Neuronal stem cell (in vitro differentiated cells): ENCODE measurements around the gene IQCM.

Experiments
- DNase-seq: peaks from one replicate; pipeline ENCODE4 v3.0.0-alpha.2; 2013; ENCODE audit warnings: low spot score
- H2AFZ ChIP-seq: one replicate; pipeline ENCODE4 v1.6.1; 2013; ENCODE audit warnings: mild to moderate bottlenecking, low read length, inconsistent platforms
- H2AK5ac ChIP-seq: 2 replicates; pipeline ENCODE4 v1.6.1; 2013; ENCODE audit warnings: low read depth, mild to moderate bottlenecking, inconsistent platforms, low read length, moderate library complexity, mixed read lengths
- H2BK120ac ChIP-seq: 2 replicates; pipeline ENCODE4 v1.6.1; 2013; ENCODE audit warnings: low read depth, mild to moderate bottlenecking, inconsistent platforms, low read length, moderate library complexity, mixed read lengths
- H2BK12ac ChIP-seq: one replicate; pipeline ENCODE4 v1.6.1; 2013; ENCODE audit warnings: low read length, inconsistent platforms
- H2BK15ac ChIP-seq: 2 replicates; pipeline ENCODE4 v1.6.1; 2013; ENCODE audit warnings: mild to moderate bottlenecking, low read length, inconsistent platforms, mixed read lengths
- H2BK5ac ChIP-seq: one replicate; pipeline ENCODE4 v1.6.1; 2013; ENCODE audit warnings: inconsistent platforms, mild to moderate bottlenecking, low read length, moderate library complexity
- H3K14ac ChIP-seq: one replicate; pipeline ENCODE4 v1.6.1; 2013; ENCODE audit warnings: low read length, inconsistent platforms
- H3K18ac ChIP-seq: 2 replicates; pipeline ENCODE4 v1.6.1; 2013; ENCODE audit warnings: low read length, inconsistent platforms
- H3K23ac ChIP-seq: 2 replicates; pipeline ENCODE4 v1.6.1; 2013; ENCODE audit warnings: low read depth, mild to moderate bottlenecking, mixed read lengths, low read length, inconsistent platforms; ENCODE audit not compliant: poor library complexity
- H3K27ac ChIP-seq: replicated peaks from 3 replicates; pipeline ENCODE4 v1.5.1; 2013; ENCODE audit warnings: low read length, inconsistent platforms
- H3K27me3 ChIP-seq, 3 experiments: 2 replicates each; pipeline ENCODE4 v1.6.1; 2013; ENCODE audit warnings: low read length in 3 of 3, mild to moderate bottlenecking in 2 of 3, inconsistent platforms in 1 of 3, low read depth in 1 of 3, mixed read lengths in 1 of 3, moderate library complexity in 1 of 3; ENCODE audit not compliant: control insufficient read depth in 3 of 3, insufficient read depth in 3 of 3
- H3K36me3 ChIP-seq, 2 donors: replicated peaks in 1 of 2; 2 replicates each; pipeline ENCODE4 v1.6.1; 2013; ENCODE audit warnings: low read length in 2 of 2; ENCODE audit not compliant: control insufficient read depth in 2 of 2, insufficient read depth in 2 of 2
- H3K4ac ChIP-seq: 2 replicates; pipeline ENCODE4 v1.6.1; 2013; ENCODE audit warnings: inconsistent platforms, mild to moderate bottlenecking, low read length, moderate library complexity
- H3K4me1 ChIP-seq, 2 donors: 1 replicate in 1 of 2; 2 replicates in 1 of 2; pipeline ENCODE4 v1.6.1; 2013; ENCODE audit warnings: low read length in 2 of 2, low read depth in 1 of 2; ENCODE audit not compliant: control insufficient read depth in 2 of 2, insufficient read depth in 1 of 2
- H3K4me2 ChIP-seq: one replicate; pipeline ENCODE4 v1.6.1; 2013; ENCODE audit warnings: mild to moderate bottlenecking, low read length, inconsistent platforms; ENCODE audit not compliant: insufficient read depth, poor library complexity, severe bottlenecking
- H3K4me3 ChIP-seq, 2 donors: 2 replicates each; pipeline ENCODE4 v1.5.1; 2013; ENCODE audit warnings: low read length in 2 of 2, mild to moderate bottlenecking in 2 of 2, inconsistent platforms in 1 of 2, moderate library complexity in 1 of 2
- H3K79me1 ChIP-seq: one replicate; pipeline ENCODE4 v1.6.1; 2013; ENCODE audit warnings: low read depth, mild to moderate bottlenecking, inconsistent platforms, low read length, moderate library complexity
- H3K9ac ChIP-seq: one replicate; pipeline ENCODE4 v1.6.1; 2013; ENCODE audit warnings: mild to moderate bottlenecking, low read depth, low read length, inconsistent platforms; ENCODE audit not compliant: poor library complexity
- H3K9me3 ChIP-seq, 2 donors: replicated peaks in 1 of 2; 2 replicates each; pipeline versions ENCODE3 to v1.6.1; 2013; ENCODE audit warnings: low read length in 2 of 2, mild to moderate bottlenecking in 2 of 2, inconsistent platforms in 1 of 2, low read depth in 1 of 2, mixed read lengths in 1 of 2, moderate library complexity in 1 of 2; ENCODE audit not compliant: control insufficient read depth in 2 of 2, insufficient read depth in 1 of 2
- H4K8ac ChIP-seq: one replicate; pipeline ENCODE4 v1.6.1; 2013; ENCODE audit warnings: low read depth, mild to moderate bottlenecking, inconsistent platforms, low read length, moderate library complexity
- H4K91ac ChIP-seq: one replicate; pipeline ENCODE4 v1.6.1; 2013; ENCODE audit warnings: low read length, low read depth, mild to moderate bottlenecking, inconsistent platforms; ENCODE audit not compliant: poor library complexity
- WGBS, 2 donors: extraction: QIAGEN DNeasy Blood & Tissue Kit; methylation state at CpG; one replicate each; pipeline ENCODE4 v1.1.7; 2013; ENCODE audit warnings: missing lambda C conversion rate in 2 of 2, mixed read lengths in 1 of 2; ENCODE audit not compliant: insufficient read length in 2 of 2, insufficient replicate concordance in 1 of 2; ENCODE audit errors: extremely low coverage in 2 of 2; 5-methylcytosine and 5-hydroxymethylcytosine counted together

IQCM gene

GRCh38 chr4:149746276-149746675 lies 69.4 kb downstream of the IQCM start:
- H2AK5ac ChIP-seq: no peak overlapping the region
- H3K36me3 ChIP-seq: no peaks in the 10 kb centered on the region
- H3K18ac ChIP-seq: no peak overlapping the region
- no peak overlapping the region for H2AFZ ChIP-seq
- H3K27me3 ChIP-seq: no peaks in the 10 kb centered on the region
- no peak overlapping the region for H2BK15ac ChIP-seq
- no peak overlapping the region for H3K4me3 ChIP-seq
- H3K14ac ChIP-seq: no peak overlapping the region
- no peak overlapping the region for H2BK120ac ChIP-seq
- H3K9me3 ChIP-seq: no peaks in the 10 kb centered on the region
- no peaks in the 10 kb centered on the region for H3K4me1 ChIP-seq
- H3K9ac ChIP-seq: no peak overlapping the region
- H3K23ac ChIP-seq: no peak overlapping the region
- DNase-seq: no peak
- H2BK12ac ChIP-seq: no peak overlapping the region
- H3K27ac ChIP-seq: no peak overlapping the region
- H4K91ac ChIP-seq: no peak overlapping the region
- WGBS, 2 donors: no CpG with 5 or more reads among the region's 1 CpG
- H3K4ac ChIP-seq: no peak overlapping the region
- H3K79me1 ChIP-seq: no peaks in the 10 kb centered on the region
- H4K8ac ChIP-seq: no peak overlapping the region
- H3K4me2 ChIP-seq: no peak overlapping the region
- H2BK5ac ChIP-seq: no peak overlapping the region

GRCh38 chr4:149741186-149741831 lies 74.3 kb downstream of the IQCM start:
- H4K8ac ChIP-seq: no peak overlapping the region
- H2BK5ac ChIP-seq: no peak overlapping the region
- no peak overlapping the region for H2AK5ac ChIP-seq
- H3K18ac ChIP-seq: no peak overlapping the region
- H3K79me1 ChIP-seq: no peaks in the 10 kb centered on the region
- no peak overlapping the region for H3K27ac ChIP-seq
- no peak overlapping the region for H3K14ac ChIP-seq
- H2BK15ac ChIP-seq: no peak overlapping the region
- H3K9ac ChIP-seq: no peak overlapping the region
- no peak overlapping the region for H3K4ac ChIP-seq
- H3K9me3 ChIP-seq: no peaks in the 10 kb centered on the region
- H2BK12ac ChIP-seq: no peak overlapping the region
- no peaks in the 10 kb centered on the region for H3K4me1 ChIP-seq
- no peaks in the 10 kb centered on the region for H3K36me3 ChIP-seq
- no peak overlapping the region for H2AFZ ChIP-seq
- H3K27me3 ChIP-seq: no peaks in the 10 kb centered on the region
- H4K91ac ChIP-seq: no peak overlapping the region
- H3K4me3 ChIP-seq: no peak overlapping the region
- no peak overlapping the region for H2BK120ac ChIP-seq
- H3K4me2 ChIP-seq: no peak overlapping the region
- no peak for DNase-seq
- H3K23ac ChIP-seq: no peak overlapping the region
- WGBS, 2 donors: no CpG with 5 or more reads among the region's 1 CpG

DNA sequence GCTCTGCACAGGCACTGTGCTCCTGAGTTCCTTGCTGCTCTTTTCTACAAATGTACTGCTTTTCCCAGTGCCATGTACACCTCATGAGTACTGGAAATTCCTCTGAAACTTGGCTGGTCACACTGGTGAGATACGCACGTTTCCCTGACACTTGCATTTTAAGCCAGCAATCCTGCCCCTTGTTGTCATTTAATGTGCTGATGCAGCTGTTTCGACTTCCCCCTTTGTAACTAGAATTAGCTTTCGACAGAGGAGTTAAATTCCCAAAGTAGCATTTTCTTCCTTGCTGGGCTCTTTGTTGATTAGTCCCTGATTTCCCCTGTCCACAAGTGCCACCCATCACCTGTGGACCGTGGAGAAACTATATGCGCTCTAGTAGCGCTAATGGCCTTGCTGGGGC lies 77.5 kb downstream of the IQCM start:
- H3K9me3 ChIP-seq: no peaks in the 10 kb centered on the region
- no CpG with 5 or more reads among the region's 7 CpGs for WGBS, 2 donors
- H3K27me3 ChIP-seq: no peaks in the 10 kb centered on the region
- no peak overlapping the region for H2AFZ ChIP-seq
- DNase-seq: no peak
- H3K18ac ChIP-seq: peak overlapping the region; percentile 27
- H3K4ac ChIP-seq: no peak overlapping the region
- no peak overlapping the region for H2BK12ac ChIP-seq
- no peak overlapping the region for H2BK5ac ChIP-seq
- H3K36me3 ChIP-seq: no peaks in the 10 kb centered on the region
- no peak overlapping the region for H2AK5ac ChIP-seq
- no peak overlapping the region for H3K27ac ChIP-seq
- H3K79me1 ChIP-seq: no peaks in the 10 kb centered on the region
- no peak overlapping the region for H3K23ac ChIP-seq
- no peak overlapping the region for H3K9ac ChIP-seq
- no peak overlapping the region for H3K4me2 ChIP-seq
- no peak overlapping the region for H2BK15ac ChIP-seq
- no peak overlapping the region for H3K14ac ChIP-seq
- H4K8ac ChIP-seq: no peak overlapping the region
- H4K91ac ChIP-seq: no peak overlapping the region
- H3K4me3 ChIP-seq: no peak overlapping the region
- H3K4me1 ChIP-seq: no peaks in the 10 kb centered on the region
- H2BK120ac ChIP-seq: no peak overlapping the region

DNA sequence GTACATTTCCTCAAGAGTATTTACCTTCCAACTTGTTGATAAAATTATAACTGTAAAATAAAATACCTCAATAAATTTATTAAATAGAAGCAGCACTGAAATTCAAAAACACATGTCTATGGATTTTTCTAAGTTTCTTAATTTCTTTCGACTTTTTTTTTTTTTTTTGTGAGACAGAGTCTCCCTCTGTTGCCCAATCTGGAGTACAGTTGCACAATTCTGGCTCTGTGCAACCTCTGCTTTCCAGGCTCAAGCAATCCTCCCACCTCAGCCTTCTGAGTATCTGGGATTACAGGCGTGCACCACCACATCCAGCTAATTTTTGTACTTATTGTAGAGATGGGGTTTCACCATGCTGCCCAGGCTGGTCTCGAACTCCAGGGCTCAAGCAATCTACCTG lies 79.8 kb downstream of the IQCM start:
- WGBS, 2 donors: no CpG with 5 or more reads among the region's 3 CpGs
- no peak overlapping the region for H2BK5ac ChIP-seq
- no peak for DNase-seq

More for the DNA sequence above, 79.8 kb downstream of the IQCM start:
- Histone ChIP-seq H3K36me3 (no peaks in the 10 kb centered on the region), H3K4me2 (no peak overlapping the region), H3K27me3 (no peaks in the 10 kb centered on the region), H2AK5ac (no peak overlapping the region), H3K9ac (no peak overlapping the region), H2BK120ac (no peak overlapping the region), H2BK15ac (no peak overlapping the region), H3K14ac (no peak overlapping the region), H4K91ac (no peak overlapping the region), H3K79me1 (no peaks in the 10 kb centered on the region), H3K27ac (no peak overlapping the region), H3K23ac (no peak overlapping the region), H3K18ac (no peak overlapping the region), H3K9me3 (no peaks in the 10 kb centered on the region), H3K4ac (no peak overlapping the region), H2AFZ (no peak overlapping the region), H3K4me1 (no peaks in the 10 kb centered on the region), H4K8ac (no peak overlapping the region), H3K4me3 (no peak overlapping the region), H2BK12ac (no peak overlapping the region)
